Neural cell (in vitro differentiated cells): ENCODE measurements around the gene HOXB6. TPM values are rescaled to one million over a fixed set of nuclear protein-coding genes. Genes with fewer than 3 reads are reported as not detected.

Experiments used
- H2AFZ ChIP-seq: fragments of 200-600, 300-800 bp; sonication (generic), shearing (Covaris generic); 2 replicates; pipeline ENCODE4 v1.6.0; 2014; ENCODE audit warnings: low read depth, mild to moderate bottlenecking, antibody characterized with exemption, low read length, moderate library complexity
- H3F3A ChIP-seq: fragments of 200-600 bp; shearing (Covaris generic); 2 replicates; pipeline ENCODE4 v1.6.1; 2016; ENCODE audit warnings: mild to moderate bottlenecking, moderate library complexity, mixed read lengths, antibody characterized with exemption, low read length; ENCODE audit not compliant: insufficient read depth, poor library complexity, severe bottlenecking
- H3K27ac ChIP-seq: fragments of 200-600, 300-800 bp; sonication (generic), shearing (Covaris generic); 2 replicates; pipeline ENCODE4 v1.5.1; 2014; ENCODE audit warnings: mild to moderate bottlenecking, low read length, moderate library complexity
- H3K27me3 ChIP-seq: fragments of 300-800, 200-600 bp; sonication (generic), shearing (Covaris generic); 2 replicates; pipeline ENCODE4 v1.6.0; 2014; ENCODE audit warnings: mild to moderate bottlenecking, low read depth, low read length, moderate library complexity; ENCODE audit not compliant: insufficient read depth
- H3K36me3 ChIP-seq: fragments of 300-800, 200-600 bp; sonication (generic), shearing (Covaris generic); 2 replicates; pipeline ENCODE4 v1.5.1; 2014; ENCODE audit warnings: mild to moderate bottlenecking, antibody characterized with exemption, low read length, moderate library complexity; ENCODE audit not compliant: insufficient read depth
- H3K4me2 ChIP-seq: fragments of 300-800, 200-600 bp; sonication (generic), shearing (Covaris generic); 2 replicates; pipeline ENCODE4 v1.6.0; 2014; ENCODE audit warnings: mild to moderate bottlenecking, low read length
- H3K4me3 ChIP-seq: fragments of 300-800, 200-600 bp; sonication (generic), shearing (Covaris generic); 2 replicates; pipeline ENCODE4 v1.5.1; 2014; ENCODE audit warnings: mild to moderate bottlenecking, low read length, moderate library complexity
- H3K79me2 ChIP-seq: fragments of 200-600 bp; shearing (Covaris generic); replicated peaks from 2 replicates; pipeline ENCODE4 v1.6.0; 2014; ENCODE audit warnings: mild to moderate bottlenecking, low read length, moderate library complexity; ENCODE audit not compliant: insufficient read depth
- H3K9ac ChIP-seq: fragments of 300-800, 200-600 bp; sonication (generic), shearing (Covaris generic); 2 replicates; pipeline ENCODE4 v1.6.1; 2016; ENCODE audit warnings: mild to moderate bottlenecking, low read length, mixed read lengths
- H3K9me2 ChIP-seq: fragments of 200-600 bp; shearing (Covaris generic); 2 replicates; pipeline ENCODE4 v1.6.1; 2016; ENCODE audit warnings: mild to moderate bottlenecking, low read length, mixed read lengths; ENCODE audit not compliant: insufficient read depth
- H3K9me3 ChIP-seq: fragments of 200-600, 300-800 bp; sonication (generic), shearing (Covaris generic); 2 replicates; pipeline ENCODE4 v1.6.1; 2016; ENCODE audit warnings: mild to moderate bottlenecking, mixed run types, low read length, moderate library complexity, mixed read lengths
- H4K20me1 ChIP-seq: fragments of 200-600 bp; shearing (Covaris generic); 2 replicates; pipeline ENCODE4 v1.6.1; 2016; ENCODE audit warnings: mild to moderate bottlenecking, mixed run types; ENCODE audit not compliant: insufficient read depth
- EP300 ChIP-seq: fragments of 450-650 bp; conservative IDR thresholded peaks from 2 replicates; pipeline ENCODE4 v1.6.1; 2014; ENCODE audit warnings: antibody characterized with exemption, mild to moderate bottlenecking, moderate library complexity; ENCODE audit not compliant: poor library complexity, severe bottlenecking
- EZH2 ChIP-seq: fragments of 200-600, 300-800 bp; shearing (Covaris generic), sonication (generic); IDR thresholded peaks from 2 replicates; pipeline ENCODE4 v1.6.1; 2014; ENCODE audit warnings: antibody characterized with exemption, low read length, borderline replicate concordance, mild to moderate bottlenecking; ENCODE audit not compliant: insufficient read depth, poor library complexity, severe bottlenecking
- MXI1 ChIP-seq: fragments of 450-650 bp; conservative IDR thresholded peaks from 2 replicates; pipeline ENCODE4 v1.6.1; 2014; ENCODE audit warnings: antibody characterized with exemption, mild to moderate bottlenecking; ENCODE audit not compliant: poor library complexity, severe bottlenecking
- POLR2AphosphoS5 ChIP-seq: IDR thresholded peaks from 2 replicates; pipeline ENCODE4 v1.6.1; 2012
- RAD21 ChIP-seq: fragments of 450-650 bp; conservative IDR thresholded peaks from 2 replicates; pipeline ENCODE4 v1.6.1; 2014; ENCODE audit warnings: antibody characterized with exemption, mild to moderate bottlenecking, moderate library complexity
- SMC3 ChIP-seq: fragments of 450-650 bp; conservative IDR thresholded peaks from 2 replicates; pipeline ENCODE4 v1.6.1; 2014; ENCODE audit warnings: antibody characterized with exemption, mild to moderate bottlenecking, moderate library complexity; ENCODE audit not compliant: poor library complexity
- TAF1 ChIP-seq: IDR thresholded peaks from 2 replicates; pipeline ENCODE4 v1.6.1; 2012; ENCODE audit warnings: low read depth
- polyA plus RNA-seq: library from polyadenylated mRNA; depleted of rRNA; stranded (reverse); fragments of >200 nt; gene quantifications from 2 replicates; pipeline ENCODE4 v1.2.3, GENCODE V29; 2014
- TF ChIP-seq, protein P1 (sequence below): IDR thresholded peaks from 2 replicates; pipeline ENCODE4 v1.6.1; 2012; ENCODE audit warnings: borderline replicate concordance
- TF ChIP-seq, protein P2 (sequence below): fragments of 450-650 bp; IDR thresholded peaks from 2 replicates; pipeline ENCODE4 v1.5.1; 2014; ENCODE audit warnings: antibody characterized with exemption, mild to moderate bottlenecking, moderate library complexity; ENCODE audit not compliant: poor library complexity, severe bottlenecking

HOXB6 gene
- polyA plus RNA-seq, 1 donor from 2014 or later, result not detected

GRCh38 chr17:48551596-48552465 lies 53.0 kb downstream of the HOXB6 start:
- H3K4me3 ChIP-seq, result no peak overlapping the region
- H3K4me2 ChIP-seq, result no peak overlapping the region
- H3K79me2 ChIP-seq, result no peaks in the 10 kb centered on the region
- H2AFZ ChIP-seq, result no peak overlapping the region
- TF ChIP-seq MXI1, result no peak
- TF ChIP-seq, protein P1, sequence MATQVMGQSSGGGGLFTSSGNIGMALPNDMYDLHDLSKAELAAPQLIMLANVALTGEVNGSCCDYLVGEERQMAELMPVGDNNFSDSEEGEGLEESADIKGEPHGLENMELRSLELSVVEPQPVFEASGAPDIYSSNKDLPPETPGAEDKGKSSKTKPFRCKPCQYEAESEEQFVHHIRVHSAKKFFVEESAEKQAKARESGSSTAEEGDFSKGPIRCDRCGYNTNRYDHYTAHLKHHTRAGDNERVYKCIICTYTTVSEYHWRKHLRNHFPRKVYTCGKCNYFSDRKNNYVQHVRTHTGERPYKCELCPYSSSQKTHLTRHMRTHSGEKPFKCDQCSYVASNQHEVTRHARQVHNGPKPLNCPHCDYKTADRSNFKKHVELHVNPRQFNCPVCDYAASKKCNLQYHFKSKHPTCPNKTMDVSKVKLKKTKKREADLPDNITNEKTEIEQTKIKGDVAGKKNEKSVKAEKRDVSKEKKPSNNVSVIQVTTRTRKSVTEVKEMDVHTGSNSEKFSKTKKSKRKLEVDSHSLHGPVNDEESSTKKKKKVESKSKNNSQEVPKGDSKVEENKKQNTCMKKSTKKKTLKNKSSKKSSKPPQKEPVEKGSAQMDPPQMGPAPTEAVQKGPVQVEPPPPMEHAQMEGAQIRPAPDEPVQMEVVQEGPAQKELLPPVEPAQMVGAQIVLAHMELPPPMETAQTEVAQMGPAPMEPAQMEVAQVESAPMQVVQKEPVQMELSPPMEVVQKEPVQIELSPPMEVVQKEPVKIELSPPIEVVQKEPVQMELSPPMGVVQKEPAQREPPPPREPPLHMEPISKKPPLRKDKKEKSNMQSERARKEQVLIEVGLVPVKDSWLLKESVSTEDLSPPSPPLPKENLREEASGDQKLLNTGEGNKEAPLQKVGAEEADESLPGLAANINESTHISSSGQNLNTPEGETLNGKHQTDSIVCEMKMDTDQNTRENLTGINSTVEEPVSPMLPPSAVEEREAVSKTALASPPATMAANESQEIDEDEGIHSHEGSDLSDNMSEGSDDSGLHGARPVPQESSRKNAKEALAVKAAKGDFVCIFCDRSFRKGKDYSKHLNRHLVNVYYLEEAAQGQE, result no peak
- TF ChIP-seq SMC3, result no peak
- no peak for TF ChIP-seq EZH2
- TF ChIP-seq, protein P2, sequence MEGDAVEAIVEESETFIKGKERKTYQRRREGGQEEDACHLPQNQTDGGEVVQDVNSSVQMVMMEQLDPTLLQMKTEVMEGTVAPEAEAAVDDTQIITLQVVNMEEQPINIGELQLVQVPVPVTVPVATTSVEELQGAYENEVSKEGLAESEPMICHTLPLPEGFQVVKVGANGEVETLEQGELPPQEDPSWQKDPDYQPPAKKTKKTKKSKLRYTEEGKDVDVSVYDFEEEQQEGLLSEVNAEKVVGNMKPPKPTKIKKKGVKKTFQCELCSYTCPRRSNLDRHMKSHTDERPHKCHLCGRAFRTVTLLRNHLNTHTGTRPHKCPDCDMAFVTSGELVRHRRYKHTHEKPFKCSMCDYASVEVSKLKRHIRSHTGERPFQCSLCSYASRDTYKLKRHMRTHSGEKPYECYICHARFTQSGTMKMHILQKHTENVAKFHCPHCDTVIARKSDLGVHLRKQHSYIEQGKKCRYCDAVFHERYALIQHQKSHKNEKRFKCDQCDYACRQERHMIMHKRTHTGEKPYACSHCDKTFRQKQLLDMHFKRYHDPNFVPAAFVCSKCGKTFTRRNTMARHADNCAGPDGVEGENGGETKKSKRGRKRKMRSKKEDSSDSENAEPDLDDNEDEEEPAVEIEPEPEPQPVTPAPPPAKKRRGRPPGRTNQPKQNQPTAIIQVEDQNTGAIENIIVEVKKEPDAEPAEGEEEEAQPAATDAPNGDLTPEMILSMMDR, result no peak
- no peak for TF ChIP-seq POLR2AphosphoS5
- no peak for TF ChIP-seq EP300
- TF ChIP-seq RAD21, result no peak
- no peak for TF ChIP-seq TAF1
- H3K9ac ChIP-seq, result no peak overlapping the region
- no peaks in the 10 kb centered on the region for H4K20me1 ChIP-seq
- peaks cover 99% of the 10 kb centered on the region for H3K27me3 ChIP-seq
- no peaks in the 10 kb centered on the region for H3K9me2 ChIP-seq
- H3K9me3 ChIP-seq, result no peaks in the 10 kb centered on the region
- no peak overlapping the region for H3K27ac ChIP-seq
- no peaks in the 10 kb centered on the region for H3K36me3 ChIP-seq
- H3F3A ChIP-seq, result no peaks in the 10 kb centered on the region

GRCh38 chr17:48551214-48551555 lies 53.6 kb downstream of the HOXB6 start:
- TF ChIP-seq SMC3 (no peak), EZH2 (no peak), EP300 (no peak), POLR2AphosphoS5 (no peak), MXI1 (no peak), RAD21 (no peak), TAF1 (no peak)
- TF ChIP-seq, protein P1, result no peak
- TF ChIP-seq, protein P2, result no peak
- H3K4me2 ChIP-seq, result no peak overlapping the region
- no peak overlapping the region for H3K9ac ChIP-seq
- no peaks in the 10 kb centered on the region for H4K20me1 ChIP-seq
- no peaks in the 10 kb centered on the region for H3K9me2 ChIP-seq
- H3K79me2 ChIP-seq, result no peaks in the 10 kb centered on the region
- H3K36me3 ChIP-seq, result no peaks in the 10 kb centered on the region
- H3K9me3 ChIP-seq, result no peaks in the 10 kb centered on the region
- H3F3A ChIP-seq, result no peaks in the 10 kb centered on the region
- no peak overlapping the region for H3K27ac ChIP-seq
- no peak overlapping the region for H2AFZ ChIP-seq
- peaks cover 99% of the 10 kb centered on the region for H3K27me3 ChIP-seq
- H3K4me3 ChIP-seq, result no peak overlapping the region
